RWPE2 (cell line): ENCODE results near the gene ZNF326.

Experiments used
- ATAC-seq: fragments of 200-7000 bp; cut with Tn5 transposase; 3 replicates; pipeline ENCODE4 v1.9.1; 2021; ENCODE audit warnings: low read depth
- DNase-seq: peaks from one replicate; pipeline ENCODE4 v3.0.0-alpha.2; 2020; ENCODE audit warnings: low spot score
- H3K27ac ChIP-seq: fragments of 450-650 bp; 2 replicates; pipeline ENCODE4 v1.5.1; 2017; ENCODE audit warnings: mild to moderate bottlenecking; ENCODE audit not compliant: poor library complexity, severe bottlenecking
- H3K27me3 ChIP-seq: fragments of 250-450 bp; sonication (Bioruptor Pico); 2 replicates; pipeline ENCODE4 v1.5.1; 2021; ENCODE audit warnings: mild to moderate bottlenecking, moderate library complexity; ENCODE audit not compliant: insufficient read depth, poor library complexity, severe bottlenecking
- H3K36me3 ChIP-seq: fragments of 250-450 bp; sonication (Bioruptor Pico); 2 replicates; pipeline ENCODE4 v1.5.1; 2020; ENCODE audit warnings: low read depth, mild to moderate bottlenecking, moderate library complexity
- H3K4me1 ChIP-seq: fragments of 250-450 bp; sonication (Bioruptor Pico); 2 replicates; pipeline ENCODE4 v1.5.1; 2021; ENCODE audit warnings: mild to moderate bottlenecking, moderate library complexity; ENCODE audit not compliant: insufficient read depth, poor library complexity, severe bottlenecking
- H3K4me3 ChIP-seq: fragments of 250-450 bp; sonication (Bioruptor Pico); 2 replicates; pipeline ENCODE4 v1.5.1; 2021; ENCODE audit warnings: mild to moderate bottlenecking, moderate library complexity; ENCODE audit not compliant: severe bottlenecking
- H3K9me3 ChIP-seq: fragments of 250-450 bp; sonication (Bioruptor Pico); 2 replicates; pipeline ENCODE4 v1.5.1; 2021; ENCODE audit warnings: mild to moderate bottlenecking, moderate library complexity; ENCODE audit not compliant: severe bottlenecking
- CTCF ChIP-seq: fragments of 450-650 bp; IDR thresholded peaks from one replicate; pipeline ENCODE4 v1.5.1; 2017; ENCODE audit warnings: mild to moderate bottlenecking, moderate library complexity; ENCODE audit not compliant: poor library complexity, severe bottlenecking

ZNF326 gene

GRCh38 chr1:89949991-89950624 is 44.8 kb upstream of the ZNF326 start:
- H3K36me3 ChIP-seq, result no peaks in the 10 kb centered on the region
- H3K4me3 ChIP-seq, result no peak overlapping the region
- no peak for TF ChIP-seq CTCF
- no peak for ATAC-seq
- no peaks in the 10 kb centered on the region for H3K27me3 ChIP-seq
- H3K4me1 ChIP-seq, result peaks cover 32% of the 10 kb centered on the region
- no peak overlapping the region for H3K27ac ChIP-seq
- no peak for DNase-seq
- H3K9me3 ChIP-seq, result peaks cover 2% of the 10 kb centered on the region

- Histone ChIP-seq H3K4me1 (peaks cover 28% of the 10 kb centered on the region), H3K27me3 (no peaks in the 10 kb centered on the region), H3K4me3 (no peak overlapping the region), H3K9me3 (peaks cover 1% of the 10 kb centered on the region), H3K27ac (no peak overlapping the region), H3K36me3 (no peaks in the 10 kb centered on the region)
- no peak for DNase-seq
- no peak for ATAC-seq
- no peak for TF ChIP-seq CTCF
These were observed 44.2 kb upstream of the ZNF326 start for GRCh38 chr1:89950703-89951102.

- DNase-seq, result no peak
- TF ChIP-seq CTCF, result no peak
These were observed 42.9 kb upstream of the ZNF326 start for GRCh38 chr1:89951766-89952604.

GRCh38 chr1:89952605-89953130 is 42.2 kb upstream of the ZNF326 start:
- Histone ChIP-seq H3K27ac (peak overlapping the region; percentile 81), H3K4me1 (peaks cover 32% of the 10 kb centered on the region), H3K27me3 (no peaks in the 10 kb centered on the region), H3K36me3 (no peaks in the 10 kb centered on the region), H3K4me3 (no peak overlapping the region), H3K9me3 (no peaks in the 10 kb centered on the region)
- no peak for ATAC-seq
- no peak for TF ChIP-seq CTCF
- DNase-seq, result no peak

More at GRCh38 chr1:89951766-89952604, 42.9 kb upstream of the ZNF326 start:
- H3K4me1 ChIP-seq, result peaks cover 25% of the 10 kb centered on the region
- H3K36me3 ChIP-seq, result no peaks in the 10 kb centered on the region
- no peak overlapping the region for H3K4me3 ChIP-seq
- H3K27me3 ChIP-seq, result no peaks in the 10 kb centered on the region
- ATAC-seq, result no peak
- H3K27ac ChIP-seq, result peak overlapping the region; percentile 81
- no peaks in the 10 kb centered on the region for H3K9me3 ChIP-seq
